Pons (tissue), 1 donor: ENCODE results near the gene PGA4.

Source experiments
- DNase-seq: peaks from one replicate; pipeline ENCODE4 v3.0.0-alpha.2; 2016; ENCODE audit warnings: low spot score

Gene PGA4

DNA sequence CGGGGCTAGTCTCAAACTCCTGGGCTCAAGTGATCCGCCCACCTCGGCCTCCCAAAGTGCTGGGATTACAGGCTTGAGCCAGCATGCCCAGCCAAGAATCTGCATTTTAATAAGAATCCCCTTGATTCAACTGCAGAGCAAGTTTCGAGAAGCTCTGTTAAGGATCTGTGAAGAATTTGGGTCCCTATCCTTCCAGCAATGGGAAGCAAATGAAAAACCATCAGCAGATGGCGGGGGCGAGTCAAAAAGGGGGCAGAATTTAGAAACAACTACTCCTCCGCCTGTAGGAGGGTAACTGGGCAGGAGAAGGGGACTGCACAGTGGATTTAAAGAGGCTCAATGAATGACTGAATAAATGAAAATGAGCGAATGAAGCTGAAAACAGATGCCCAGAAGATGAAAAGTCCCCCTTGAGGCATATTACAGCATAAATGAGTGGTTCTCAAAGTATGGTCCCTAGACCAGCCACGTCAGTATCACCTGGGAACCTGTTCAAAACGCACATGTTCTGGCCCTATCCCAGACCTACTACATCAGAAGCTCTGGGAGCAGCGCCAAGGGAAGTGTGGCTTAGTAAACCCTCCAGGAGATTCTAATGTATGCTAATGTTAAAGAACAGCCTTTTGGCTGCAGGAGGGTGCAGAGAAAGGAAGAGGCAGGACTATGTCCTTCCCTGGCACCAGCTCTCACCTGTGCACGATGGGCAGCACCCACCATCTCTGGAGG, 58.0 kb downstream of the PGA4 start:
- DNase-seq: no peak

DNA sequence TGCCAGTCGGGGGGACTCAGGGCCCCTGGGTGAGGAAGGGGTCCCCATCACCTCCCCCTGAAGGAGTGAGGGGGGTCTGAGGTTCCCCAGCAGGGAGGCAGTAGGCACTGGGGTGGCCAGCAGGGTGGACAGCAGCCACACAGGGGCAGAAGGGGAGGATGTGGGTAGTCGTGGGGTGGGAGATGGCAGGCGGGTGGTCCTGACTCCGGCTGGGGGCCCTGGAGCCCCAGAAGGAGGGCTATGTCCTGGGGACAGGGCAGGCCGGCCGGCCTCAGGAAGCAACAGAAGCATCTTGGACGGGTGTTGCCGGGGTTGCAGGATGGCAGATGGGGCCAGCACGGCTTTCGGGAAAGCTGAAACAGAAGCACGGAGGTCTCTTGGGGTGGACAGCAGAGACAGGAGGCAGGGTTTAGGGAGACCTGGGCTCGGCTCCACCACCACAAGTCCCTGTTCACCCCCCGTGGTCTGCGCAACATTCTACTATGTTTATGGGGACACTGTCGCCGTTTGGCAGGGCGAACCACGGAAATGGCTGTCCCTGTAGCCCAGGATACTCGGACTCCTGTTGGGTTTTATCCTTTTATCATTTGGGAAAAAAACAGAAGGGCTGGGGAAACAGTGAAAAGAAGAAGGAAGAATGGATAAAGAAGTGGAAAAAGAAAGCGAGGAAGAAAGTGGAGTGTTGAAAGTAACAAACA, 58.9 kb downstream of the PGA4 start:
- DNase-seq: no peak
